ENCODE measurements around the gene SMYD3. TPM values are rescaled to one million over a fixed set of nuclear protein-coding genes. Genes with fewer than 3 reads are reported as not detected.

Gene SMYD3
- total and polyA plus RNA-seq, 9 of the 15 experiments (the other 6 are each of a cell fraction or from before 2014, with no cell fraction given) = 128 to 440 (median 197) TPM

DNA sequence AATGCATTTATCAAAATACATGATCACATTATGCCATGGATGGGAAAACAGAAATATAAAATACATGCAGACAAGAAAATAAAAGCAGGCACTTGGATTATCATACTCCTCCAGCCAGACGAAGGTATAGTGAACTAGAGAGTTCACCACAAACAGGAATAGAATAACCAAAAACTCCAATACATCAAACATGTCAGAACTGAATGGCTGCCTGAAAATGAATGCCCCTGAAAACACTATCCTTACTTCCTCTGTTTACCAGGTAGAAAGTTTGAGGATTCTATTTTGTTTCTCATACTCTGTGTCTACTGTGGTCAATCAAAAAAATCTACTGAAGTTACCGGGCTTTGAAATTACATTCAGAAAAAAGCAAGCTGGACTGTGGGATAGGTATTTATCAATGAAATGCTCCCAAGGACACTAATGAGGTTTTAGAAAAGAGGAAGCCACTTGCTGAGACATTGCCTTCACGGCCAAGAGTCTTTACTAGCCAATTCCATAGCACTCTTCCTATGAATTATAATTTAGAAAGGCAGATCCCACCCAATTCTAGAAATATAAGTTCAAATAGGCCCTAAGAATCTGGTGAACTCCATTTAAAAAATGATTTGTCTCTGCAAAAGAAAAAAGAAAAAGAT, 197.7 kb downstream of the SMYD3 start (continued):
- TF ChIP-seq, protein P1, sequence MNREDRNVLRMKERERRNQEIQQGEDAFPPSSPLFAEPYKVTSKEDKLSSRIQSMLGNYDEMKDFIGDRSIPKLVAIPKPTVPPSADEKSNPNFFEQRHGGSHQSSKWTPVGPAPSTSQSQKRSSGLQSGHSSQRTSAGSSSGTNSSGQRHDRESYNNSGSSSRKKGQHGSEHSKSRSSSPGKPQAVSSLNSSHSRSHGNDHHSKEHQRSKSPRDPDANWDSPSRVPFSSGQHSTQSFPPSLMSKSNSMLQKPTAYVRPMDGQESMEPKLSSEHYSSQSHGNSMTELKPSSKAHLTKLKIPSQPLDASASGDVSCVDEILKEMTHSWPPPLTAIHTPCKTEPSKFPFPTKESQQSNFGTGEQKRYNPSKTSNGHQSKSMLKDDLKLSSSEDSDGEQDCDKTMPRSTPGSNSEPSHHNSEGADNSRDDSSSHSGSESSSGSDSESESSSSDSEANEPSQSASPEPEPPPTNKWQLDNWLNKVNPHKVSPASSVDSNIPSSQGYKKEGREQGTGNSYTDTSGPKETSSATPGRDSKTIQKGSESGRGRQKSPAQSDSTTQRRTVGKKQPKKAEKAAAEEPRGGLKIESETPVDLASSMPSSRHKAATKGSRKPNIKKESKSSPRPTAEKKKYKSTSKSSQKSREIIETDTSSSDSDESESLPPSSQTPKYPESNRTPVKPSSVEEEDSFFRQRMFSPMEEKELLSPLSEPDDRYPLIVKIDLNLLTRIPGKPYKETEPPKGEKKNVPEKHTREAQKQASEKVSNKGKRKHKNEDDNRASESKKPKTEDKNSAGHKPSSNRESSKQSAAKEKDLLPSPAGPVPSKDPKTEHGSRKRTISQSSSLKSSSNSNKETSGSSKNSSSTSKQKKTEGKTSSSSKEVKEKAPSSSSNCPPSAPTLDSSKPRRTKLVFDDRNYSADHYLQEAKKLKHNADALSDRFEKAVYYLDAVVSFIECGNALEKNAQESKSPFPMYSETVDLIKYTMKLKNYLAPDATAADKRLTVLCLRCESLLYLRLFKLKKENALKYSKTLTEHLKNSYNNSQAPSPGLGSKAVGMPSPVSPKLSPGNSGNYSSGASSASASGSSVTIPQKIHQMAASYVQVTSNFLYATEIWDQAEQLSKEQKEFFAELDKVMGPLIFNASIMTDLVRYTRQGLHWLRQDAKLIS (CRISPR knock-in tag; IDR thresholded peaks at IDR 0.05) = no peak
- TF ChIP-seq HNRNPL (IDR thresholded peaks at IDR 0.05; ENCODE audit: low read depth, low read length) = no peak
- TF ChIP-seq MBD2 (IDR thresholded peaks at IDR 0.05; ENCODE audit: borderline replicate concordance, low read depth) = no peak
- no peak for TF ChIP-seq ZNF696 (CRISPR knock-in tag; conservative IDR thresholded peaks at IDR 0.05)
- TF ChIP-seq SMAD2 (IDR thresholded peaks at IDR 0.05; ENCODE audit: low read depth, low read length) = no peak
- TF ChIP-seq, protein P2, sequence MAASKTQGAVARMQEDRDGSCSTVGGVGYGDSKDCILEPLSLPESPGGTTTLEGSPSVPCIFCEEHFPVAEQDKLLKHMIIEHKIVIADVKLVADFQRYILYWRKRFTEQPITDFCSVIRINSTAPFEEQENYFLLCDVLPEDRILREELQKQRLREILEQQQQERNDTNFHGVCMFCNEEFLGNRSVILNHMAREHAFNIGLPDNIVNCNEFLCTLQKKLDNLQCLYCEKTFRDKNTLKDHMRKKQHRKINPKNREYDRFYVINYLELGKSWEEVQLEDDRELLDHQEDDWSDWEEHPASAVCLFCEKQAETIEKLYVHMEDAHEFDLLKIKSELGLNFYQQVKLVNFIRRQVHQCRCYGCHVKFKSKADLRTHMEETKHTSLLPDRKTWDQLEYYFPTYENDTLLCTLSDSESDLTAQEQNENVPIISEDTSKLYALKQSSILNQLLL (CRISPR knock-in tag; IDR thresholded peaks at IDR 0.05; ENCODE audit: borderline replicate concordance) = no peak
- TF ChIP-seq, protein P3, sequence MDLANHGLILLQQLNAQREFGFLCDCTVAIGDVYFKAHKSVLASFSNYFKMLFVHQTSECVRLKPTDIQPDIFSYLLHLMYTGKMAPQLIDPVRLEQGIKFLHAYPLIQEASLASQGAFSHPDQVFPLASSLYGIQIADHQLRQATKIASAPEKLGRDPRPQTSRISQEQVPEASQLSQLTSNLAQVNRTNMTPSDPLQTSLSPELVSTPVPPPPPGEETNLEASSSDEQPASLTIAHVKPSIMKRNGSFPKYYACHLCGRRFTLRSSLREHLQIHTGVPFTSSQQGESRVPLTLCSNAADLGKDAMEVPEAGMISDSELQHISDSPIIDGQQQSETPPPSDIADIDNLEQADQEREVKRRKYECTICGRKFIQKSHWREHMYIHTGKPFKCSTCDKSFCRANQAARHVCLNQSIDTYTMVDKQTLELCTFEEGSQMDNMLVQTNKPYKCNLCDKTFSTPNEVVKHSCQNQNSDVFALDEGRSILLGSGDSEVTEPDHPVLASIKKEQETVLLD (IDR thresholded peaks at IDR 0.05) = no peak
- no peak for TF ChIP-seq PCBP1 (IDR thresholded peaks at IDR 0.05; ENCODE audit: low read depth, low read length, poor library complexity, severe bottlenecking)
- TF ChIP-seq PHF21A (IDR thresholded peaks at IDR 0.05; ENCODE audit: borderline replicate concordance, low read depth) = no peak
- no peak for TF ChIP-seq KDM4B (IDR thresholded peaks at IDR 0.05; ENCODE audit: borderline replicate concordance in 2 of 2, low read depth in 1 of 2)
- TF ChIP-seq, protein P4, sequence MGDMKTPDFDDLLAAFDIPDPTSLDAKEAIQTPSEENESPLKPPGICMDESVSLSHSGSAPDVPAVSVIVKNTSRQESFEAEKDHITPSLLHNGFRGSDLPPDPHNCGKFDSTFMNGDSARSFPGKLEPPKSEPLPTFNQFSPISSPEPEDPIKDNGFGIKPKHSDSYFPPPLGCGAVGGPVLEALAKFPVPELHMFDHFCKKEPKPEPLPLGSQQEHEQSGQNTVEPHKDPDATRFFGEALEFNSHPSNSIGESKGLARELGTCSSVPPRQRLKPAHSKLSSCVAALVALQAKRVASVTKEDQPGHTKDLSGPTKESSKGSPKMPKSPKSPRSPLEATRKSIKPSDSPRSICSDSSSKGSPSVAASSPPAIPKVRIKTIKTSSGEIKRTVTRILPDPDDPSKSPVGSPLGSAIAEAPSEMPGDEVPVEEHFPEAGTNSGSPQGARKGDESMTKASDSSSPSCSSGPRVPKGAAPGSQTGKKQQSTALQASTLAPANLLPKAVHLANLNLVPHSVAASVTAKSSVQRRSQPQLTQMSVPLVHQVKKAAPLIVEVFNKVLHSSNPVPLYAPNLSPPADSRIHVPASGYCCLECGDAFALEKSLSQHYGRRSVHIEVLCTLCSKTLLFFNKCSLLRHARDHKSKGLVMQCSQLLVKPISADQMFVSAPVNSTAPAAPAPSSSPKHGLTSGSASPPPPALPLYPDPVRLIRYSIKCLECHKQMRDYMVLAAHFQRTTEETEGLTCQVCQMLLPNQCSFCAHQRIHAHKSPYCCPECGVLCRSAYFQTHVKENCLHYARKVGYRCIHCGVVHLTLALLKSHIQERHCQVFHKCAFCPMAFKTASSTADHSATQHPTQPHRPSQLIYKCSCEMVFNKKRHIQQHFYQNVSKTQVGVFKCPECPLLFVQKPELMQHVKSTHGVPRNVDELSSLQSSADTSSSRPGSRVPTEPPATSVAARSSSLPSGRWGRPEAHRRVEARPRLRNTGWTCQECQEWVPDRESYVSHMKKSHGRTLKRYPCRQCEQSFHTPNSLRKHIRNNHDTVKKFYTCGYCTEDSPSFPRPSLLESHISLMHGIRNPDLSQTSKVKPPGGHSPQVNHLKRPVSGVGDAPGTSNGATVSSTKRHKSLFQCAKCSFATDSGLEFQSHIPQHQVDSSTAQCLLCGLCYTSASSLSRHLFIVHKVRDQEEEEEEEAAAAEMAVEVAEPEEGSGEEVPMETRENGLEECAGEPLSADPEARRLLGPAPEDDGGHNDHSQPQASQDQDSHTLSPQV (IDR thresholded peaks at IDR 0.05) = 0 out of 2 replicates have a peak, but pooled peaks have one; percentile 22
- TF ChIP-seq, protein P5, sequence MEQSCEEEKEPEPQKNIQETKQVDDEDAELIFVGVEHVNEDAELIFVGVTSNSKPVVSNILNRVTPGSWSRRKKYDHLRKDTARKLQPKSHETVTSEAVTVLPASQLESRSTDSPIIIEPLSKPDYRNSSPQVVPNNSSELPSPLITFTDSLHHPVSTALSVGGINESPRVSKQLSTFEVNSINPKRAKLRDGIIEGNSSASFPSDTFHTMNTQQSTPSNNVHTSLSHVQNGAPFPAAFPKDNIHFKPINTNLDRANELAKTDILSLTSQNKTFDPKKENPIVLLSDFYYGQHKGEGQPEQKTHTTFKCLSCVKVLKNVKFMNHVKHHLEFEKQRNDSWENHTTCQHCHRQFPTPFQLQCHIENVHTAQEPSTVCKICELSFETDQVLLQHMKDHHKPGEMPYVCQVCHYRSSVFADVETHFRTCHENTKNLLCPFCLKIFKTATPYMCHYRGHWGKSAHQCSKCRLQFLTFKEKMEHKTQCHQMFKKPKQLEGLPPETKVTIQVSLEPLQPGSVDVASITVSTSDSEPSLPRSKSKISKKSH (CRISPR knock-in tag; IDR thresholded peaks at IDR 0.05) = no peak

Measured in K562 (cell line).